ENCODE measurements around the gene NOS1AP.

GRCh38 chr1:162327788-162328165 is 258.3 kb downstream of the NOS1AP start:
- TF ChIP-seq, protein P1, sequence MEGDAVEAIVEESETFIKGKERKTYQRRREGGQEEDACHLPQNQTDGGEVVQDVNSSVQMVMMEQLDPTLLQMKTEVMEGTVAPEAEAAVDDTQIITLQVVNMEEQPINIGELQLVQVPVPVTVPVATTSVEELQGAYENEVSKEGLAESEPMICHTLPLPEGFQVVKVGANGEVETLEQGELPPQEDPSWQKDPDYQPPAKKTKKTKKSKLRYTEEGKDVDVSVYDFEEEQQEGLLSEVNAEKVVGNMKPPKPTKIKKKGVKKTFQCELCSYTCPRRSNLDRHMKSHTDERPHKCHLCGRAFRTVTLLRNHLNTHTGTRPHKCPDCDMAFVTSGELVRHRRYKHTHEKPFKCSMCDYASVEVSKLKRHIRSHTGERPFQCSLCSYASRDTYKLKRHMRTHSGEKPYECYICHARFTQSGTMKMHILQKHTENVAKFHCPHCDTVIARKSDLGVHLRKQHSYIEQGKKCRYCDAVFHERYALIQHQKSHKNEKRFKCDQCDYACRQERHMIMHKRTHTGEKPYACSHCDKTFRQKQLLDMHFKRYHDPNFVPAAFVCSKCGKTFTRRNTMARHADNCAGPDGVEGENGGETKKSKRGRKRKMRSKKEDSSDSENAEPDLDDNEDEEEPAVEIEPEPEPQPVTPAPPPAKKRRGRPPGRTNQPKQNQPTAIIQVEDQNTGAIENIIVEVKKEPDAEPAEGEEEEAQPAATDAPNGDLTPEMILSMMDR (conservative IDR thresholded peaks at IDR 0.05; ENCODE audit: low read depth in 2 of 2) = no peak
- TF ChIP-seq EZH2 (IDR thresholded peaks at IDR 0.05; ENCODE audit: low read depth, unreplicated experiment) (no peak), POLR2AphosphoS5 (IDR thresholded peaks at IDR 0.05; ENCODE audit: low read depth) (no peak), JUNB (IDR thresholded peaks at IDR 0.05; ENCODE audit: unreplicated experiment) (no peak), CREB1 (CRISPR knock-in tag; IDR thresholded peaks at IDR 0.05; ENCODE audit: low read depth) (no peak)
- TF ChIP-seq, protein P2, sequence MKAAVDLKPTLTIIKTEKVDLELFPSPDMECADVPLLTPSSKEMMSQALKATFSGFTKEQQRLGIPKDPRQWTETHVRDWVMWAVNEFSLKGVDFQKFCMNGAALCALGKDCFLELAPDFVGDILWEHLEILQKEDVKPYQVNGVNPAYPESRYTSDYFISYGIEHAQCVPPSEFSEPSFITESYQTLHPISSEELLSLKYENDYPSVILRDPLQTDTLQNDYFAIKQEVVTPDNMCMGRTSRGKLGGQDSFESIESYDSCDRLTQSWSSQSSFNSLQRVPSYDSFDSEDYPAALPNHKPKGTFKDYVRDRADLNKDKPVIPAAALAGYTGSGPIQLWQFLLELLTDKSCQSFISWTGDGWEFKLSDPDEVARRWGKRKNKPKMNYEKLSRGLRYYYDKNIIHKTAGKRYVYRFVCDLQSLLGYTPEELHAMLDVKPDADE (IDR thresholded peaks at IDR 0.05) = no peak
